ENCODE measurements around the gene CELA2B.
"Not testable (repeated sequence)": the region's sequence is repeated elsewhere in the genome, so short reads cannot be mapped to it uniquely, and the experiment has no call there.

CELA2B gene

GRCh38 chr1:15465674-15466073, 10.2 kb upstream of the CELA2B start:
- no peak for DNase-seq

- DNase-seq, result not testable (repeated sequence)
Measured at GRCh38 chr1:15466955-15467625, 8.8 kb upstream of the CELA2B start.

- no peak for DNase-seq
Measured at GRCh38 chr1:15468145-15468544, 7.8 kb upstream of the CELA2B start.

- DNase-seq, result peak in 1 of 58 donors; percentile 8
Measured at GRCh38 chr1:15469361-15469760, 6.5 kb upstream of the CELA2B start.

GRCh38 chr1:15469821-15470448, 6.0 kb upstream of the CELA2B start:
- peak in 17 of 58 donors; percentile 2 to 20 (median 8) for DNase-seq

GRCh38 chr1:15471067-15471466, 4.8 kb upstream of the CELA2B start:
- DNase-seq, result not testable (repeated sequence)

GRCh38 chr1:15471723-15472122, 4.2 kb upstream of the CELA2B start:
- DNase-seq, result not testable (repeated sequence)

- no peak for DNase-seq
Measured at GRCh38 chr1:15472587-15472986, 3.3 kb upstream of the CELA2B start.

GRCh38 chr1:15476927-15477326, 1.0 kb downstream of the CELA2B start:
- no peak for DNase-seq

- no peak for DNase-seq
Measured at GRCh38 chr1:15477646-15478212, 1.8 kb downstream of the CELA2B start.

GRCh38 chr1:15479654-15480347, 3.9 kb downstream of the CELA2B start:
- no peak for DNase-seq

- DNase-seq, result not testable (repeated sequence)
Measured at GRCh38 chr1:15482455-15482854, 6.6 kb downstream of the CELA2B start.

- DNase-seq, result not testable (repeated sequence)
Measured at GRCh38 chr1:15482983-15483543, 7.2 kb downstream of the CELA2B start.

GRCh38 chr1:15483971-15484370, 8.1 kb downstream of the CELA2B start:
- no peak for DNase-seq

GRCh38 chr1:15484443-15484842, 8.5 kb downstream of the CELA2B start:
- not testable (repeated sequence) for DNase-seq

- no peak for DNase-seq
Measured at GRCh38 chr1:15485636-15486035, 9.7 kb downstream of the CELA2B start.

GRCh38 chr1:15486844-15487610, 11.1 kb downstream of the CELA2B start:
- not testable (repeated sequence) for DNase-seq

- DNase-seq, result no peak
Measured at GRCh38 chr1:15488371-15488770, 12.5 kb downstream of the CELA2B start.

- peak in 31 of 58 donors; percentile 4 to 66 (median 25) for DNase-seq
Measured at GRCh38 chr1:15489052-15489736, 13.3 kb downstream of the CELA2B start.

GRCh38 chr1:15491010-15491409, 15.1 kb downstream of the CELA2B start:
- not testable (repeated sequence) for DNase-seq
